IPS-11a (cell line): ENCODE results near the gene CREB3L1.
"Not testable (repeated sequence)": the region's sequence is repeated elsewhere in the genome, so short reads cannot be mapped to it uniquely, and the experiment has no call there.

Experiments
- H3K4me3 ChIP-seq: one replicate; pipeline ENCODE4 v1.5.1; 2013; ENCODE audit warnings: low read depth, low read length, control low read depth

Gene CREB3L1

DNA sequence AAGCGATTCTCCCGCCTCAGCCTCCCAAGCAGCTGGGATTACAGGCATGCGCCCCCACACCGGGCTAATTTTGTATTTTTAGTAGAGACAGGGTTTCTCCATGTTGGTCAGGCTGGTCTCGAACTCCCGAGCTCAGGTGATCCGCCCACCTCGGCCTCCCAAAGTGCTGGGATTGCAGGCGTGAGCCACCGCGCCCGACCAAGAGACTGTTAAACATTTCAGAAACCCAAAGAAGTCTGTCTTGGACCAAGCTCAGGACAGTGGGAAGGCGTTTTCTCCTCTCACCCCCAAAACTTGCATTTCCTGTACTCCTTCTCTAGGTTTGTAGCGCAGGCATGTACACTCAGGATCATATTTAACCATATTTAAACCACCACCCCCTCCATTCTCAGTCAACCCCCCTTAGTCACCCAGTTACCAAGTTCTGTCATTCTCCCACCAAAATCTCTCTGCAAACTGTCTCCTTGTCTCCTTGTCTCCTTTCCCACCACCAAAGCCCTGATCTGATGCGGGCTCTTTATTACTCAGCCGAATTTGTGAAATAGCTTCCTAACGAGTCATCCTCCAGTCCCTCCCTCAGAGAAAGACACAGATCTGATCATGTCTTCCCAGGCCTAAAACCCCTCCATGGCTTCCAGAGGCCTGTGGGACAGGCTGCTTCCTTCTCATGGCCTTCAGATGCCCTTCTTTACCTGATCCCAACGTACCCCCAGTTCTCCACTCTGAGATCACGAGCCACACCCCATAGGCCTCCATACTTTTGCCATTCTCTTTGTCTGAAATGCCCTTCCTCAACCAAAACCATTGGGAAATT lies 29.0 kb upstream of the CREB3L1 start:
- no peak overlapping the region for H3K4me3 ChIP-seq

- H3K4me3 ChIP-seq, result no peak overlapping the region
Observed at GRCh38 chr11:46249103-46249937, 28.1 kb upstream of the CREB3L1 start.

GRCh38 chr11:46249938-46250744 lies 27.3 kb upstream of the CREB3L1 start:
- H3K4me3 ChIP-seq, result no peak overlapping the region

GRCh38 chr11:46250745-46251052 lies 26.8 kb upstream of the CREB3L1 start:
- no peak overlapping the region for H3K4me3 ChIP-seq

- no peak overlapping the region for H3K4me3 ChIP-seq
Observed at GRCh38 chr11:46251954-46252353, 25.5 kb upstream of the CREB3L1 start.

GRCh38 chr11:46252373-46252914 lies 25.0 kb upstream of the CREB3L1 start:
- H3K4me3 ChIP-seq, result no peak overlapping the region

- H3K4me3 ChIP-seq, result no peak overlapping the region
Observed at GRCh38 chr11:46253258-46254132, 24.0 kb upstream of the CREB3L1 start.

GRCh38 chr11:46254133-46254491 lies 23.4 kb upstream of the CREB3L1 start:
- no peak overlapping the region for H3K4me3 ChIP-seq

GRCh38 chr11:46256540-46257001 lies 20.9 kb upstream of the CREB3L1 start:
- H3K4me3 ChIP-seq, result no peak overlapping the region

GRCh38 chr11:46259347-46259746 lies 18.1 kb upstream of the CREB3L1 start:
- not testable (repeated sequence) for H3K4me3 ChIP-seq

DNA sequence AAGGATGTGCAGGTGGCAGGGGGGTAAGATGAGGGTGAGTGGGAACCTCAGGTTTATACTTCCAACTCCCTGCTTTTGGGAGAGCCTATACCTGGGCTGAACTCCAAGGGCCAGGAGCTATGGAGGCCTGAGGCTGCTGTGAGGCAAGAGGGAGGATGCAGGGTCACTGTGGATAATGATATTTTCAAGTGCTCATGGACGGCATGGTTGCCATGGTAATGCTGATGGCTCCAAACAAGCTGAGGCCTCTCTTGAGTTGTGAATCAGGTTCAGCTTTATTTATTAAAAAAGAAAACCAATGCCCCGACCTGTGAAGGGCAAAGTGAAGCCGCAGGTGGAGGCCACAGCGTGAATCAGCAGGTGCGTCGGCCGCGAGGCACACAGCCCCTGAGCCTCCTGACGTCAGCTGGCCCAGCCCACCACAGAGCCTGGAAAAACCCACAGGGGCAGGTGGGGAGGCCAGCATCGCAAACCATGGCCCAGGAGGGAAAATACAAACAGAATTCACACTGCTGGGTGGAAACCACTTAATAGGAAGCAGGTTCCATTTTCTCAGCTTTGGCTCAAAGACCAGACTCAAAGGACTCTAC lies 17.4 kb upstream of the CREB3L1 start:
- no peak overlapping the region for H3K4me3 ChIP-seq

GRCh38 chr11:46263120-46263519 lies 14.3 kb upstream of the CREB3L1 start:
- H3K4me3 ChIP-seq, result no peak overlapping the region

GRCh38 chr11:46264030-46264429 lies 13.4 kb upstream of the CREB3L1 start:
- no peak overlapping the region for H3K4me3 ChIP-seq

- no peak overlapping the region for H3K4me3 ChIP-seq
Observed at GRCh38 chr11:46264976-46265375, 12.5 kb upstream of the CREB3L1 start.

GRCh38 chr11:46265764-46266163 lies 11.7 kb upstream of the CREB3L1 start:
- no peak overlapping the region for H3K4me3 ChIP-seq

GRCh38 chr11:46267930-46268329 lies 9.5 kb upstream of the CREB3L1 start:
- no peak overlapping the region for H3K4me3 ChIP-seq

GRCh38 chr11:46270684-46271083 lies 6.8 kb upstream of the CREB3L1 start:
- no peak overlapping the region for H3K4me3 ChIP-seq

DNA sequence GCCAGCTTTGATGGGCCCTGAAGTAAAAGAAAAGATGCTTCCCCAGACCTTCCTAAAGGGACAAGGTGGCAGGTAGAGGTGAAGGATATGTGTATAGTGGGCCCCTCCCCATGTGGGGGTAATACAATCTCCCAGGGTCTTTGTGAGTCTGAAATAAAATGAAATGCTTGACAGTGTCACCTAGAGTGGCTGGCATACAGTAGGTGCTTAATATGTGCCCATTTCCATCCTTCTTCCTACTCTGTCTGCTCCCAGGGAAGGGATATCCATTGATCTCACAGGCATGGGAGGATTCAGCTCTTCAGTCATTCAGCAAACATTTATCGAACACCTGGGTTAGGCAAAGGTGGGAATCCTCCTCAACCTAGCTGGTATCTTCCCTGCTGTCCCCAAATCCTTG lies 6.1 kb upstream of the CREB3L1 start:
- no peak overlapping the region for H3K4me3 ChIP-seq

GRCh38 chr11:46271875-46272815 lies 5.3 kb upstream of the CREB3L1 start:
- H3K4me3 ChIP-seq, result no peak overlapping the region
